Measurements from ENCODE around the gene LPIN1.

GRCh38 chr2:11831415-11831814, 85.0 kb downstream of the LPIN1 start:
- TF ChIP-seq CTCF (IDR thresholded peaks at IDR 0.05) = no peak
- no peak for TF ChIP-seq HOXA7 (CRISPR knock-in tag; IDR thresholded peaks at IDR 0.05)
- no peak for TF ChIP-seq POLR2A (IDR thresholded peaks at IDR 0.05; ENCODE audit: low read length)
- no peak for TF ChIP-seq HMGXB4 (CRISPR knock-in tag; IDR thresholded peaks at IDR 0.05; ENCODE audit: borderline replicate concordance)
- TF ChIP-seq RFX5 (IDR thresholded peaks at IDR 0.05) = no peak
- TF ChIP-seq KDM1A (IDR thresholded peaks at IDR 0.05; ENCODE audit: low read depth) = no peak
- TF ChIP-seq PBX3 (IDR thresholded peaks at IDR 0.05) = no peak
- no peak for TF ChIP-seq ZNF302 (CRISPR knock-in tag; IDR thresholded peaks at IDR 0.05)
- no peak for TF ChIP-seq SMC3 (IDR thresholded peaks at IDR 0.05)
- no peak for TF ChIP-seq HDAC2 (IDR thresholded peaks at IDR 0.05)
- no peak for TF ChIP-seq RNF2 (IDR thresholded peaks at IDR 0.05; ENCODE audit: borderline replicate concordance, low read depth)
- no peak for TF ChIP-seq MYC (IDR thresholded peaks at IDR 0.05; ENCODE audit: borderline replicate concordance, low read length)
- no peak for TF ChIP-seq TFCP2L1 (CRISPR knock-in tag; IDR thresholded peaks at IDR 0.05)

Data from A549 (cell line).